B cell (primary cell): ENCODE results near the gene SPINDOC.

Source experiments
- EZH2 ChIP-seq: IDR thresholded peaks from 2 replicates; pipeline ENCODE4 v1.6.1; 2012; ENCODE audit warnings: borderline replicate concordance, low read depth, mild to moderate bottlenecking, moderate library complexity, low read length; ENCODE audit not compliant: insufficient read depth, poor library complexity, severe bottlenecking
- TF ChIP-seq, protein P1 (sequence below): fragments of 200-600 bp; IDR thresholded peaks from one replicate; pipeline ENCODE4 v1.8.0; 2022; ENCODE audit warnings: antibody characterized with exemption, mild to moderate bottlenecking

DNA sequence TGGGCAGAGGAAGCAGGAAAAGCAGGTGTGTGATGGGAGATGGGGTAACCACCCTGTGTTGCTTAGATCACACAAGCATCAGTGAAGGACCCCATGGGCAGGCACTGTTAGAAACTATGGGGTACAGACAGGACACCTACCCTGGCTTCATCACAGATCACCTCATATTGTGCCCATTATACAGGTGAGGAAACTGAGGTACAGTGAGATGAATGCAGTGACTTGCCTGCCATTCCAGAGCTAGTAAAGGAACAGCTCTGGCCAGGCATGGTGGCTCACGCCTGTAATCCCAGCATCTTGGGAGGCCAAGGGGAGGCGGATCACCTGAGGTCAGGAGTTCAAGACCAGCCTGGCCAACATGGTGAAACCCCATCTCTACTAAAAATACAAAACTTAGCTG, 19.8 kb downstream of the SPINDOC start:
- TF ChIP-seq, protein P1, sequence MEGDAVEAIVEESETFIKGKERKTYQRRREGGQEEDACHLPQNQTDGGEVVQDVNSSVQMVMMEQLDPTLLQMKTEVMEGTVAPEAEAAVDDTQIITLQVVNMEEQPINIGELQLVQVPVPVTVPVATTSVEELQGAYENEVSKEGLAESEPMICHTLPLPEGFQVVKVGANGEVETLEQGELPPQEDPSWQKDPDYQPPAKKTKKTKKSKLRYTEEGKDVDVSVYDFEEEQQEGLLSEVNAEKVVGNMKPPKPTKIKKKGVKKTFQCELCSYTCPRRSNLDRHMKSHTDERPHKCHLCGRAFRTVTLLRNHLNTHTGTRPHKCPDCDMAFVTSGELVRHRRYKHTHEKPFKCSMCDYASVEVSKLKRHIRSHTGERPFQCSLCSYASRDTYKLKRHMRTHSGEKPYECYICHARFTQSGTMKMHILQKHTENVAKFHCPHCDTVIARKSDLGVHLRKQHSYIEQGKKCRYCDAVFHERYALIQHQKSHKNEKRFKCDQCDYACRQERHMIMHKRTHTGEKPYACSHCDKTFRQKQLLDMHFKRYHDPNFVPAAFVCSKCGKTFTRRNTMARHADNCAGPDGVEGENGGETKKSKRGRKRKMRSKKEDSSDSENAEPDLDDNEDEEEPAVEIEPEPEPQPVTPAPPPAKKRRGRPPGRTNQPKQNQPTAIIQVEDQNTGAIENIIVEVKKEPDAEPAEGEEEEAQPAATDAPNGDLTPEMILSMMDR, result no peak
- TF ChIP-seq EZH2, result no peak
